H9 (cell line): ENCODE results near the gene TCOF1. TPM values are rescaled to one million over a fixed set of nuclear protein-coding genes. Genes with fewer than 3 reads are reported as not detected.

Source experiments
- DNase-seq: peaks from one replicate; pipeline ENCODE4 v3.0.0-alpha.2; 2017
- H2AFZ ChIP-seq: one replicate; pipeline ENCODE4 v1.6.1; 2013; ENCODE audit warnings: mild to moderate bottlenecking, low read length, control low read depth, moderate library complexity
- H2AK5ac ChIP-seq: 2 replicates; pipeline ENCODE4 v1.6.1; 2013; ENCODE audit warnings: low read length, control low read depth, mixed read lengths; ENCODE audit not compliant: insufficient read length
- H2BK120ac ChIP-seq: one replicate; pipeline ENCODE4 v1.6.1; 2013; ENCODE audit warnings: low read depth, mild to moderate bottlenecking, low read length, control low read depth, inconsistent platforms; ENCODE audit not compliant: poor library complexity, severe bottlenecking
- H2BK12ac ChIP-seq: 2 replicates; pipeline ENCODE4 v1.6.1; 2013; ENCODE audit warnings: low read length, control low read depth, mixed read lengths, low read depth; ENCODE audit not compliant: insufficient read length
- H2BK15ac ChIP-seq: 2 replicates; pipeline ENCODE4 v1.6.1; 2013; ENCODE audit warnings: low read depth, low read length, control low read depth
- H2BK20ac ChIP-seq: one replicate; pipeline ENCODE4 v1.6.1; 2013; ENCODE audit warnings: low read depth, mild to moderate bottlenecking, low read length, control low read depth, inconsistent platforms; ENCODE audit not compliant: poor library complexity, severe bottlenecking
- H2BK5ac ChIP-seq: 2 replicates; pipeline ENCODE4 v1.6.1; 2013; ENCODE audit warnings: low read length, control low read depth, mixed read lengths; ENCODE audit not compliant: insufficient read length
- H3K14ac ChIP-seq: 2 replicates; pipeline ENCODE4 v1.6.1; 2013; ENCODE audit warnings: low read length, control low read depth; ENCODE audit not compliant: insufficient read depth
- H3K18ac ChIP-seq: 2 replicates; pipeline ENCODE4 v1.6.1; 2013; ENCODE audit warnings: low read depth, mild to moderate bottlenecking, mixed read lengths, low read length, control low read depth; ENCODE audit not compliant: insufficient read length
- H3K23ac ChIP-seq: 2 replicates; pipeline ENCODE4 v1.6.1; 2013; ENCODE audit warnings: low read length, control low read depth, mixed read lengths, low read depth; ENCODE audit not compliant: insufficient read length
- H3K23me2 ChIP-seq: 2 replicates; pipeline ENCODE4 v1.6.1; 2013; ENCODE audit warnings: low read depth, mild to moderate bottlenecking, mixed read lengths, low read length, control low read depth; ENCODE audit not compliant: insufficient read length, poor library complexity, severe bottlenecking
- H3K27ac ChIP-seq: 2 replicates; pipeline ENCODE4 v1.5.1; 2013; ENCODE audit warnings: low read length, control low read depth, mixed read lengths, low read depth; ENCODE audit not compliant: insufficient read length
- H3K27me3 ChIP-seq: 2 replicates; pipeline ENCODE4 v1.6.1; 2013; ENCODE audit warnings: low read length, control low read depth, inconsistent platforms; ENCODE audit not compliant: insufficient read depth
- H3K4ac ChIP-seq: 2 replicates; pipeline ENCODE4 v1.6.1; 2013; ENCODE audit warnings: low read depth, mild to moderate bottlenecking, control low read depth, inconsistent platforms, low read length, moderate library complexity
- H3K4me1 ChIP-seq: 2 replicates; pipeline ENCODE4 v1.6.1; 2013; ENCODE audit warnings: low read length, control low read depth, inconsistent platforms; ENCODE audit not compliant: insufficient read depth
- H3K4me2 ChIP-seq: 2 replicates; pipeline ENCODE4 v1.6.1; 2013; ENCODE audit warnings: low read length, control low read depth, mixed read lengths; ENCODE audit not compliant: insufficient read length, insufficient read depth
- H3K56ac ChIP-seq: 2 replicates; pipeline ENCODE4 v1.6.1; 2013; ENCODE audit warnings: low read depth, mild to moderate bottlenecking, mixed read lengths, low read length, control low read depth; ENCODE audit not compliant: insufficient read length
- H3K79me1 ChIP-seq: 2 replicates; pipeline ENCODE4 v1.6.1; 2013; ENCODE audit warnings: low read depth, mild to moderate bottlenecking, moderate library complexity, low read length, control low read depth, inconsistent platforms; ENCODE audit not compliant: insufficient read depth, poor library complexity, severe bottlenecking
- H3K79me2 ChIP-seq: 2 replicates; pipeline ENCODE4 v1.6.1; 2013; ENCODE audit warnings: low read length, control low read depth, inconsistent platforms; ENCODE audit not compliant: insufficient read depth
- H3K9ac ChIP-seq: 2 replicates; pipeline ENCODE4 v1.6.1; 2013; ENCODE audit warnings: low read length, control low read depth, mixed read lengths; ENCODE audit not compliant: insufficient read length; ENCODE audit errors: extremely low read depth
- H3K9me3 ChIP-seq: one replicate; pipeline ENCODE4 v1.6.1; 2013; ENCODE audit warnings: low read depth, low read length, inconsistent platforms; ENCODE audit not compliant: control insufficient read depth
- H3T11ph ChIP-seq: one replicate; pipeline ENCODE4 v1.6.1; 2013; ENCODE audit warnings: mild to moderate bottlenecking, low read length, control low read depth, inconsistent platforms
- H4K20me1 ChIP-seq: one replicate; pipeline ENCODE4 v1.6.1; 2013; ENCODE audit not compliant: control insufficient read depth, insufficient read length, insufficient read depth
- H4K5ac ChIP-seq: 2 replicates; pipeline ENCODE4 v1.6.1; 2013; ENCODE audit warnings: low read depth, mild to moderate bottlenecking, mixed read lengths, low read length, control low read depth; ENCODE audit not compliant: insufficient read length
- H4K8ac ChIP-seq: replicated peaks from 2 replicates; pipeline ENCODE4 v1.6.1; 2013; ENCODE audit warnings: low read length, control low read depth, mixed read lengths, low read depth; ENCODE audit not compliant: insufficient read length
- H4K91ac ChIP-seq: 2 replicates; pipeline ENCODE4 v1.6.1; 2013; ENCODE audit warnings: low read depth, mild to moderate bottlenecking, moderate library complexity, mixed read lengths, low read length, control low read depth; ENCODE audit not compliant: insufficient read length
- H3K27ac Mint-ChIP-seq, 3 experiments: 2 replicates in 2 of 3; 3 replicates in 1 of 3; pipeline ENCODE4 v1.8.0; 2020 to 2021; ENCODE audit warnings: mixed read lengths in 3 of 3, mild to moderate bottlenecking in 1 of 3, moderate library complexity in 1 of 3
- H3K27me3 Mint-ChIP-seq: 2 replicates; pipeline ENCODE4 v1.8.0; 2021; ENCODE audit warnings: low read depth, mild to moderate bottlenecking, moderate library complexity, mixed read lengths
- H3K36me3 Mint-ChIP-seq, 3 experiments: 2 replicates in 2 of 3; 3 replicates in 1 of 3; pipeline ENCODE4 v1.8.0; 2020 to 2021; ENCODE audit warnings: low read depth in 3 of 3, mixed read lengths in 3 of 3; ENCODE audit not compliant: insufficient read depth in 1 of 3
- H3K4me1 Mint-ChIP-seq, 2 experiments: 2 replicates each; pipeline ENCODE4 v1.8.0; 2020; ENCODE audit warnings: mixed read lengths in 2 of 2
- H3K4me3 Mint-ChIP-seq, 2 experiments: 2 replicates in 1 of 2; 3 replicates in 1 of 2; pipeline ENCODE4 v1.8.0; 2020 to 2021; ENCODE audit warnings: mild to moderate bottlenecking in 2 of 2, mixed read lengths in 2 of 2, moderate library complexity in 1 of 2
- H3K9me3 Mint-ChIP-seq, 2 experiments: 2 replicates in 1 of 2; 3 replicates in 1 of 2; pipeline ENCODE4 v1.8.0; 2020; ENCODE audit warnings: mild to moderate bottlenecking in 2 of 2, mixed read lengths in 2 of 2, moderate library complexity in 1 of 2
- CTCF ChIP-seq: fragments of 200-600 bp; sonication (generic); conservative IDR thresholded peaks from 3 replicates; pipeline ENCODE4 v1.8.0; 2021; ENCODE audit warnings: antibody characterized with exemption, mild to moderate bottlenecking
- WGBS: extraction: QIAGEN DNeasy Blood & Tissue Kit; methylation state at CpG from one replicate; pipeline ENCODE4 v1.1.7; 2013; ENCODE audit warnings: missing lambda C conversion rate, low lambda C conversion rate, mixed read lengths; ENCODE audit not compliant: insufficient read length; ENCODE audit errors: extremely low coverage; 5-methylcytosine and 5-hydroxymethylcytosine counted together
- total RNA-seq: library from RNA; stranded (reverse); gene quantifications from 2 replicates; pipeline ENCODE4 v1.2.1, GENCODE V29; 2021

Gene TCOF1
- total RNA-seq, 1 experiment from 2014 or later: 128 TPM

DNA sequence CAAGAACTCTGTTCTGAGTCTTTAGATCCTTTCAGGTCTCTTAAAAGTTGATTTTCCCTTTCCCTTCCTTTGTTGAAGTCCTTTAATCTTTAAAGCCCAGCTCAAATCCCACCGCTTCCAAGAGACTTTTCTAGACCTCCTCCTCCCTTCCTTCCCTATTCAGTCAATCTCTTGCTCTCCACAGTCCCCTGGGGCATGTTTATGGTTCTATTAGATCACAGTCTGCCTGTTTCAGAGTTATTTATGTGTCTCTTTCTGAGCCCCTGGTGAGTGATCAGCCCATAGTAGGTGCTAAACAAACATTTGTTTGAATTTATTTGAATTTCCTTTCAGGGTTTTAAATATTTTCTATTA, 47.6 kb upstream of the TCOF1 start:
- TF ChIP-seq CTCF: no peak
- H3K23me2 ChIP-seq: no peaks in the 10 kb centered on the region
- H4K8ac ChIP-seq: no peak overlapping the region
- no peak overlapping the region for H3T11ph ChIP-seq
- H3K4me2 ChIP-seq: no peak overlapping the region
- Mint-ChIP-seq H3K4me1 (peaks cover 22 to 28% of the 10 kb centered on the region in 2 experiments), H3K27ac (no peak overlapping the region), H3K4me3 (no peak overlapping the region), H3K9me3 (no peaks in the 10 kb centered on the region), H3K27me3 (peaks cover 5% of the 10 kb centered on the region), H3K36me3 (no peaks in the 10 kb centered on the region)
- no peak overlapping the region for H2BK120ac ChIP-seq
- H3K27ac ChIP-seq: no peak overlapping the region
- no peak overlapping the region for H3K56ac ChIP-seq
- H3K4me1 ChIP-seq: no peaks in the 10 kb centered on the region
- H3K9me3 ChIP-seq: no peaks in the 10 kb centered on the region
- H4K5ac ChIP-seq: no peak overlapping the region
- H3K27me3 ChIP-seq: no peaks in the 10 kb centered on the region
- no peak overlapping the region for H2BK5ac ChIP-seq
- no peaks in the 10 kb centered on the region for H4K20me1 ChIP-seq
- no peak overlapping the region for H3K23ac ChIP-seq
- H2BK15ac ChIP-seq: no peak overlapping the region
- H3K14ac ChIP-seq: no peak overlapping the region
- DNase-seq: no peak
- H4K91ac ChIP-seq: no peak overlapping the region
- no peak overlapping the region for H3K4ac ChIP-seq
- H3K79me1 ChIP-seq: no peaks in the 10 kb centered on the region
- H2AFZ ChIP-seq: no peak overlapping the region
- H3K9ac ChIP-seq: no peak overlapping the region
- H2AK5ac ChIP-seq: no peak overlapping the region
- no peak overlapping the region for H2BK12ac ChIP-seq
- no CpG with 5 or more reads among the region's 1 CpG for WGBS
- no peak overlapping the region for H2BK20ac ChIP-seq
- H3K79me2 ChIP-seq: no peaks in the 10 kb centered on the region
- no peak overlapping the region for H3K18ac ChIP-seq
